Activated CD8-positive, alpha-beta memory T cell treated with anti-CD3 and anti-CD28 coated beads, Interleukin-2, amount 50 U/mL, for 4 hours (primary cell): Measurements from ENCODE around the gene KIAA2012.

Source experiments
- DNase-seq: peaks from one replicate; pipeline ENCODE4 v3.0.0-alpha.2; 2020

Gene KIAA2012

GRCh38 chr2:202157211-202157990, 84.3 kb downstream of the KIAA2012 start:
- DNase-seq: no peak

- no peak for DNase-seq
These were observed 85.7 kb downstream of the KIAA2012 start for GRCh38 chr2:202158796-202159195.

GRCh38 chr2:202161151-202161835, 88.2 kb downstream of the KIAA2012 start:
- DNase-seq: no peak

GRCh38 chr2:202164411-202164810, 91.4 kb downstream of the KIAA2012 start:
- DNase-seq: no peak

- no peak for DNase-seq
These were observed 92.2 kb downstream of the KIAA2012 start for GRCh38 chr2:202165208-202165607.

GRCh38 chr2:202165945-202166344, 92.9 kb downstream of the KIAA2012 start:
- DNase-seq: no peak

- DNase-seq: no peak
These were observed 96.1 kb downstream of the KIAA2012 start for GRCh38 chr2:202169131-202169530.

GRCh38 chr2:202169832-202170424, 96.9 kb downstream of the KIAA2012 start:
- no peak for DNase-seq

- no peak for DNase-seq
These were observed 98.3 kb downstream of the KIAA2012 start for GRCh38 chr2:202171241-202171825.

GRCh38 chr2:202172439-202173211, 99.6 kb downstream of the KIAA2012 start:
- no peak for DNase-seq

- DNase-seq: peak; percentile 49
These were observed 105.4 kb downstream of the KIAA2012 start for GRCh38 chr2:202178346-202178958.

- no peak for DNase-seq
These were observed 111.5 kb downstream of the KIAA2012 start for GRCh38 chr2:202184557-202184956.

GRCh38 chr2:202185156-202185555, 112.1 kb downstream of the KIAA2012 start:
- no peak for DNase-seq

- no peak for DNase-seq
These were observed 113.7 kb downstream of the KIAA2012 start for GRCh38 chr2:202186641-202187202.

- no peak for DNase-seq
These were observed 114.5 kb downstream of the KIAA2012 start for GRCh38 chr2:202187570-202187969.

GRCh38 chr2:202193305-202193704, 120.2 kb downstream of the KIAA2012 start:
- no peak for DNase-seq

- DNase-seq: no peak
These were observed 120.9 kb downstream of the KIAA2012 start for GRCh38 chr2:202193881-202194353.

GRCh38 chr2:202194418-202194817, 121.4 kb downstream of the KIAA2012 start:
- no peak for DNase-seq

- no peak for DNase-seq
These were observed 123.7 kb downstream of the KIAA2012 start for GRCh38 chr2:202196727-202197126.

- no peak for DNase-seq
These were observed 128.4 kb downstream of the KIAA2012 start for GRCh38 chr2:202201220-202202160.

- DNase-seq: no peak
These were observed 130.3 kb downstream of the KIAA2012 start for GRCh38 chr2:202203348-202203747.
